WERI-Rb-1 (cell line): ENCODE results near the gene KCNK13.

Experiments
- DNase-seq: peaks from one replicate; pipeline ENCODE4 v3.0.0-alpha.2; 2020
- H3K27ac ChIP-seq: fragments of 250-450 bp; sonication (Bioruptor Pico); 2 replicates; pipeline ENCODE4 v1.5.1; 2020; ENCODE audit warnings: mild to moderate bottlenecking, moderate library complexity
- H3K27me3 ChIP-seq: fragments of 250-450 bp; sonication (Bioruptor Pico); 2 replicates; pipeline ENCODE4 v1.5.1; 2021; ENCODE audit warnings: mild to moderate bottlenecking, low read depth, moderate library complexity; ENCODE audit not compliant: insufficient read depth, severe bottlenecking
- H3K36me3 ChIP-seq: fragments of 250-450 bp; sonication (Bioruptor Pico); 2 replicates; pipeline ENCODE4 v1.5.1; 2020; ENCODE audit warnings: mild to moderate bottlenecking, moderate library complexity
- H3K4me3 ChIP-seq: 2 replicates; pipeline ENCODE4 v1.5.1; 2011; ENCODE audit warnings: low read depth, mild to moderate bottlenecking, control low read depth, low read length
- H3K9me3 ChIP-seq: fragments of 250-450 bp; sonication (Bioruptor Pico); 2 replicates; pipeline ENCODE4 v1.5.1; 2021; ENCODE audit warnings: mild to moderate bottlenecking, moderate library complexity; ENCODE audit not compliant: severe bottlenecking
- CTCF ChIP-seq: IDR thresholded peaks from 2 replicates; pipeline ENCODE4 v1.5.1; 2011; ENCODE audit warnings: low read depth, mild to moderate bottlenecking, control low read depth, inconsistent platforms, low read length

Gene KCNK13

GRCh38 chr14:90118027-90118426, 56.2 kb downstream of the KCNK13 start:
- H3K36me3 ChIP-seq, result no peaks in the 10 kb centered on the region
- TF ChIP-seq CTCF, result no peak
- DNase-seq, result no peak
- no peak overlapping the region for H3K4me3 ChIP-seq
- no peaks in the 10 kb centered on the region for H3K9me3 ChIP-seq
- no peaks in the 10 kb centered on the region for H3K27me3 ChIP-seq
- H3K27ac ChIP-seq, result no peak overlapping the region

- DNase-seq, result no peak
- no peak for TF ChIP-seq CTCF
- Histone ChIP-seq H3K9me3 (no peaks in the 10 kb centered on the region), H3K27me3 (no peaks in the 10 kb centered on the region), H3K36me3 (no peaks in the 10 kb centered on the region), H3K4me3 (no peak overlapping the region), H3K27ac (no peak overlapping the region)
These were observed 64.5 kb downstream of the KCNK13 start for GRCh38 chr14:90126260-90126659.

GRCh38 chr14:90132821-90133570, 71.2 kb downstream of the KCNK13 start:
- Histone ChIP-seq H3K27ac (no peak overlapping the region), H3K4me3 (no peak overlapping the region), H3K27me3 (no peaks in the 10 kb centered on the region), H3K36me3 (no peaks in the 10 kb centered on the region), H3K9me3 (no peaks in the 10 kb centered on the region)
- no peak for TF ChIP-seq CTCF
- no peak for DNase-seq

GRCh38 chr14:90136904-90137303, 75.1 kb downstream of the KCNK13 start:
- DNase-seq, result no peak
- Histone ChIP-seq H3K9me3 (no peaks in the 10 kb centered on the region), H3K4me3 (no peak overlapping the region), H3K36me3 (no peaks in the 10 kb centered on the region), H3K27me3 (no peaks in the 10 kb centered on the region), H3K27ac (no peak overlapping the region)
- no peak for TF ChIP-seq CTCF

GRCh38 chr14:90137807-90138206, 76.0 kb downstream of the KCNK13 start:
- no peaks in the 10 kb centered on the region for H3K27me3 ChIP-seq
- H3K9me3 ChIP-seq, result no peaks in the 10 kb centered on the region
- no peak overlapping the region for H3K27ac ChIP-seq
- no peak for TF ChIP-seq CTCF
- H3K4me3 ChIP-seq, result no peak overlapping the region
- no peaks in the 10 kb centered on the region for H3K36me3 ChIP-seq
- DNase-seq, result no peak

- Histone ChIP-seq H3K4me3 (no peak overlapping the region), H3K36me3 (no peaks in the 10 kb centered on the region), H3K9me3 (no peaks in the 10 kb centered on the region), H3K27ac (no peak overlapping the region), H3K27me3 (no peaks in the 10 kb centered on the region)
- no peak for TF ChIP-seq CTCF
- no peak for DNase-seq
These were observed 77.4 kb downstream of the KCNK13 start for GRCh38 chr14:90139199-90139598.
